Measurements from ENCODE around the gene DCLK1. TPM values are rescaled to one million over a fixed set of nuclear protein-coding genes. Genes with fewer than 3 reads are reported as not detected.

Gene DCLK1
- total RNA-seq, 1 donor from 2014 or later = 4.5 TPM

DNA sequence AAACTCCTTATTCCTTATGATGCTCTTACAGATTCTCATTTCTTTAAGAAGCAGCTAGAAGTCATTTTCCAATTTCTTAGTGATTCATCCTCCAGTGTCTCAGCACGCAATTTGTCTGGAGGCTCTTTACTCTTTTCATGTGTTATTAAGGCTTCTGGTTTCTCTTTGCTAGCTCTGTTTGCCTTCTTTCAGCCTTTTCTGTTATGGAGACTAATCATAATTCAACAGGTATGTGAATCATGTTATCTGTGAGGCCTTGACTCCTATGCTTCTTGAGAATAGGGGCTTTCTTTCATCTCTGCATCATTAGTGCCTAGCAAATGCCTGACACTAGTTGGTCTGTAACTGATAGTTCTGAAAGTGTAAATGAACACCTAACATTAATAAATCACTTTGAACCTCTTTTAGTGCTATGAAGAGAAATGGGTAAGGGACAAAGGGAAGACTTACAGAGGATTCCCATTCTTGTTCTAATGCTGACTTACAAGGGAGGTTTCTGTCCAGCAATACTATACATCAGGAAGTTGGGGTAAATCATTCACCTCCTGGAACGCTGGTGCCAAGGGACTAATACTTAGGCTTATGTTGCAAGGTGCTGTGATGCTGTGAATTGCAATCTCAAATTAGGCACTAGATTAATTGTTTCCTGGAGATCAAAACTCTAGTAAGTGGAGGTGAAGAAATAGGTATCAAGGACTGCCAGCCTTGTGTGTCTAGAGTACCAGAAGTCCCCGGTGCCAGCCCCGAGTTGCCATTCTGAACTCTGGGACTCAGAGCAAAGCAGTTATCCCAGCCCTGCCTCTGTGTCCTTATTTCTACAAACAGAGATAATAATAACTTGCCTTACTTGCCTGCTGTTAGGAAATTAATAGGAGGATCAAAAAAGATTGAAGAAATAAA is 265.6 kb downstream of the DCLK1 start:
- H3K4me3 ChIP-seq = no peak overlapping the region
- no peak for TF ChIP-seq CTCF (IDR thresholded peaks at IDR 0.05)
- H3K9me3 ChIP-seq = no peaks in the 10 kb centered on the region
- ATAC-seq (peak; percentile 87), DNase-seq (peak; percentile 72)
- intact Hi-C loops (cut with DNase I) = no loop called here
- no peaks in the 10 kb centered on the region for H3K36me3 ChIP-seq
- no peaks in the 10 kb centered on the region for H3K27me3 ChIP-seq
- no peak overlapping the region for H3K27ac ChIP-seq
- H3K4me1 ChIP-seq = no peaks in the 10 kb centered on the region

GRCh38 chr13:35860661-35861060 is 270.5 kb downstream of the DCLK1 start:
- no peaks in the 10 kb centered on the region for H3K36me3 ChIP-seq
- H3K27ac ChIP-seq = no peak overlapping the region
- DNase-seq = no peak
- intact Hi-C loops (cut with DNase I) = no loop called here
- no peak for TF ChIP-seq CTCF (IDR thresholded peaks at IDR 0.05)
- H3K4me3 ChIP-seq = no peak overlapping the region
- peaks cover 6% of the 10 kb centered on the region for H3K4me1 ChIP-seq
- ATAC-seq = no peak
- H3K27me3 ChIP-seq = no peaks in the 10 kb centered on the region
- H3K9me3 ChIP-seq = no peaks in the 10 kb centered on the region

GRCh38 chr13:35859981-35860380 is 271.2 kb downstream of the DCLK1 start:
- H3K4me1 ChIP-seq = peaks cover 6% of the 10 kb centered on the region
- no peaks in the 10 kb centered on the region for H3K9me3 ChIP-seq
- no peaks in the 10 kb centered on the region for H3K27me3 ChIP-seq
- no peak overlapping the region for H3K27ac ChIP-seq
- TF ChIP-seq CTCF (IDR thresholded peaks at IDR 0.05) = no peak
- intact Hi-C loops (cut with DNase I) = no loop called here
- H3K36me3 ChIP-seq = no peaks in the 10 kb centered on the region
- no peak overlapping the region for H3K4me3 ChIP-seq
- no peak for ATAC-seq
- DNase-seq = no peak

DNA sequence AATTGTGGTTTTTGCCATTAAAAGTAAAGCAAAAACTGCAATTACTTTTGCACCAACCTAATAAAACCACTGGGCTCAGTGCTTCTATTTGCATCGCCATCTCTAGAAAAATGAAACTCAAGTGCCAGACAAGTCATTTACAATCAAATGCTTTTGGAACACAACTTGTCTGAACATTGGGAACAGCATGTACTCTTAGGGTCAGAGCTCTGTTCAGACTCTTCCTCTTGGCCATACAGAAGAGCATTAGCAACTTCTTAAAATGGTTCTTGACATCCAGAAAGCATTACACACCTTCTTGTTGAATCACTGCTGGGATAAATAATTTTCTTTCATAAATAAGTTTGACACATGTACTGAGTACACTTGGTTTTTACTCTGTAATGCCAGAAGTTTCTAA is 272.5 kb downstream of the DCLK1 start:
- Histone ChIP-seq H3K9me3 (no peaks in the 10 kb centered on the region), H3K27me3 (no peaks in the 10 kb centered on the region), H3K4me3 (no peak overlapping the region), H3K4me1 (peaks cover 6% of the 10 kb centered on the region), H3K27ac (peak overlapping the region; percentile 60), H3K36me3 (no peaks in the 10 kb centered on the region)
- TF ChIP-seq CTCF (IDR thresholded peaks at IDR 0.05) = no peak
- intact Hi-C loops (cut with DNase I) = no loop called here
- DNase-seq (no peak), ATAC-seq (peak; percentile 83)

DNA sequence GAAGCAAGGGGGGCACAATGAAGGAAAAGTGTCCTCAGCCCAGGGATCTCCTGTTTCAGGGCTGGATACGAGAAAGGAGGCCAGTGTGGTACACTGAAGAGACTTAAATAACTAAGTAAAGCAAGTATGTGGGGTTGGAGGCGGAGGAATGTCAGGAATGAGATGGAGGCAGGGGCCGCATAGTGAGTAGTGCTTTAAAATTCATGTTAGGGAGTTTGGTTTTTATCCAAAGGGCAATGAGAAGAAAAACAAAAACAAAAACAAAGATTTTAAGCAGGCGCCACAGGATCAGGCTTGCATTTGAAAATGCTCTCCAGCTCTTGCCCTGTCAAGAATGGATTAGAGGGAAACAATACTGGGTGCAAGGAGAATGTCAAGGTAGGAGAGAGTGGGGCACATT is 273.4 kb downstream of the DCLK1 start:
- intact Hi-C loops (cut with DNase I) = no loop called here
- peaks cover 6% of the 10 kb centered on the region for H3K4me1 ChIP-seq
- DNase-seq (no peak), ATAC-seq (no peak)
- no peak overlapping the region for H3K4me3 ChIP-seq
- no peaks in the 10 kb centered on the region for H3K9me3 ChIP-seq
- no peaks in the 10 kb centered on the region for H3K36me3 ChIP-seq
- no peak for TF ChIP-seq CTCF (IDR thresholded peaks at IDR 0.05)
- no peak overlapping the region for H3K27ac ChIP-seq
- H3K27me3 ChIP-seq = no peaks in the 10 kb centered on the region

Measured in upper lobe of right lung (tissue), 1 donor.